Stimulated activated CD4-positive, alpha-beta T cell treated with anti-CD3 and anti-CD28 coated beads, TNF-alpha, amount 100 ng/mL, for 1 hour (primary cell): Measurements from ENCODE around the gene TGM5.
"Not testable (repeated sequence)": the region's sequence is repeated elsewhere in the genome, so short reads cannot be mapped to it uniquely, and the experiment has no call there.

ENCODE experiments used
- DNase-seq, 3 donors: peaks; one replicate each; pipeline ENCODE4 v3.0.0-alpha.2; 2020; ENCODE audit warnings: low read depth in 3 of 3, low spot score in 1 of 3

TGM5 gene, protein sequence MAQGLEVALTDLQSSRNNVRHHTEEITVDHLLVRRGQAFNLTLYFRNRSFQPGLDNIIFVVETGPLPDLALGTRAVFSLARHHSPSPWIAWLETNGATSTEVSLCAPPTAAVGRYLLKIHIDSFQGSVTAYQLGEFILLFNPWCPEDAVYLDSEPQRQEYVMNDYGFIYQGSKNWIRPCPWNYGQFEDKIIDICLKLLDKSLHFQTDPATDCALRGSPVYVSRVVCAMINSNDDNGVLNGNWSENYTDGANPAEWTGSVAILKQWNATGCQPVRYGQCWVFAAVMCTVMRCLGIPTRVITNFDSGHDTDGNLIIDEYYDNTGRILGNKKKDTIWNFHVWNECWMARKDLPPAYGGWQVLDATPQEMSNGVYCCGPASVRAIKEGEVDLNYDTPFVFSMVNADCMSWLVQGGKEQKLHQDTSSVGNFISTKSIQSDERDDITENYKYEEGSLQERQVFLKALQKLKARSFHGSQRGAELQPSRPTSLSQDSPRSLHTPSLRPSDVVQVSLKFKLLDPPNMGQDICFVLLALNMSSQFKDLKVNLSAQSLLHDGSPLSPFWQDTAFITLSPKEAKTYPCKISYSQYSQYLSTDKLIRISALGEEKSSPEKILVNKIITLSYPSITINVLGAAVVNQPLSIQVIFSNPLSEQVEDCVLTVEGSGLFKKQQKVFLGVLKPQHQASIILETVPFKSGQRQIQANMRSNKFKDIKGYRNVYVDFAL

DNA sequence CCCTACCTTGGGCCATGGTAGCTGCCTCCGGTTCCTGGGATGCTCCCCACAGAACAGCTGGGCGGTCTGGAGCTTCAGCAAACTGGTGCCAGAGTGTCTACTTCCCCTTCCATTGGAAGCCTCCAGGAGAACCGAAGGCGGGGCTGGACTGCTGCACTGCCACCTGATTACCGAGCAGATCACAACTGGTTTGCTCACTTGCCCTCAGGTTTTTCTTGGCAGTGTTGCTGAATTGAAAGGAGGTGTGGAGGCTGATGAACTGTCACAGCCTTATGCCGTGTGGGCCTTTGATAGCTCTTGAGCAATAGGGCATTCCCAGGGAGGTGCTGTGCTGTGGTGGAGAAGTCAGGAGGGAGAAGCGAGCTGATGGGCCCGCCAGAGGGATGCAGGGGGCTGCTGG is at the start of gene TGM5:
Gene TGM5, minus strand, starts transcription at position 95 of the 400 bp plus-strand sequence. Its CDS starts 79 bp downstream, at position 16.
- no peak for DNase-seq

DNA sequence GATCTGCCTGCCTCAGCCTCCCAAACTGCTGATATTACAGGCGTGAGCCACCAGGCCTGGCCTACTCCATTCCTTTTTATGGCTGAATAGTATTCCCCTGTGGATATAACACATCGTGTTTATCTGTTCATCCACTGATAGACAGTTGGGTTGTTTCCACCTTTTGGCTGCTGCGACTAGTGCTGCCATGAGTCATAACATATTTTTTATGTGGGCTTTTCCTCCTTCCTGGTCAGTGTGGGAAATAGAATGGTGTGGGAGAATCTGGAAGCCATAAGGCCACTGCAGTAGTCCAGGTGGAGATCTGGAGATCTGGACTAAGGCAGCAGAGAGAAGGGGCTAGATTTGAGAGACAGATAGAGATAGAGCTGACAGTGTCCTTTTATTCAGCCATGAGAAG is 47.4 kb upstream of the TGM5 start:
- DNase-seq = no peak

DNA sequence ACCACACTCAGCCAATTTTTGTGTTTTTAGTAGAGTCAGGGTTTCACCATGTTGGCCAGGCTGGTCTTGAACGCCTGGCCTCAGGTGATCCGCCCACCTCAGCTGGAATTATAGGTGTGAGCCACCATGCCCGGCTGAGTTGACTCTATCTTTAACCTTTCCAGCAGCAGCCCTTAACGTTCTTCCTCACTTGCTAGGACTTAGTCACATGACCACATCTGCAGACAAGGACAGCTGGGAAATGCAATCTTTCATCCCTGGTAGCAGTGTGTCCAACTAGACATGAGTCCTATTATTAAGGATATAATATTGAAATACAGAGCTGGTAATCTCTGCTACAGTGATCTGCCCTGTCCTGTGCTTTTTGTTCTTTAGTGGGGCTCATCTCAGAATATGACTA is 45.6 kb upstream of the TGM5 start:
- DNase-seq = no peak

DNA sequence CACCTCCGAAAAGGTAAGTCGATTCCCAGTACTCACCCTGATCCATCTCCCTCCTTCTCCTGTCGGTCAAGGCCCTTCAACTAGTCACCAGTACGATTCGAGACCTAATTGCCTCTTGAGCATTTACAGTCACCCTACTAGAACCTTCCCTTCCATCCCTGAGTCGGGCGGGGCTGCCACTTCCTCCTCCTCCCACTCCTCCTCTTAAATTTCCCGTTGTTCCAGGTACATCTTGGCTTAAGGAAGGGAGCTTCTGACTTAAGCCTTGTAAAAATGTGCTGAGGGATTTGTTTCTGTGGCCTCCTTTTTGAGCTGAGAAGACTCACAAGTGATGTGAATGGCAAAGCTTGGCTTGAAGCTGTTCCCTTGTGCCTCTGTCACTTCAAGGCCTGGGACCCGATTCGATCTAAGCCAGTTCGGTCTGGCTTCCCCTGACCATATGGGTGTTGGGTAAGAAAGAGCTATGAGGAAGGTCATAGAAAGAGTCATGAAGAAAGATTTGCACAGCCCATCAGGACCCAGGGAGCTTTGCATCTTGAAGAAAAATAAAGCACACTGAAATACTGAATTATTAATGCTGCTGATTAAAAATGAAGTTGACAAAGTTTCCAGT is 35.6 kb upstream of the TGM5 start, which contains the start of gene TGM7:
Gene TGM7, minus strand, starts transcription at position 51 of the 613 bp plus-strand sequence.
- DNase-seq = no peak

DNA sequence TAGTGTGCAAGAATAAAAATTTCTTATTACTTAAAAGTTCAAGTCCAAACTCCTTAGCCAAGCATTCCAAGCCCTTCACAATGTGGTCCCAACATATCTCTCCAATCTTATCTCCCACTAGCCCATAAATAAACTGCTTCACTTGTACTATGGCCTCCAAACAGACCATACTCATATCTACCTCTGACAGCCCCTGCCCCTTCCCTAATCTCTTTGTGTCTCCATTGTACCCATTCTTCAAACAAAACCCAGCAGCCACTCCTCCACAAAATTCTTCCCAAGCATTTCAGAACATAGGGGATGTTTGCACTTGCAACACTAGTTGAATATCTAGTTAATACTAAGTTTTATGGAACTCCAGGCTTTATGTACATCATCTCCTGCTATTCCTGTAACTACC is 33.2 kb upstream of the TGM5 start:
- DNase-seq = no peak

DNA sequence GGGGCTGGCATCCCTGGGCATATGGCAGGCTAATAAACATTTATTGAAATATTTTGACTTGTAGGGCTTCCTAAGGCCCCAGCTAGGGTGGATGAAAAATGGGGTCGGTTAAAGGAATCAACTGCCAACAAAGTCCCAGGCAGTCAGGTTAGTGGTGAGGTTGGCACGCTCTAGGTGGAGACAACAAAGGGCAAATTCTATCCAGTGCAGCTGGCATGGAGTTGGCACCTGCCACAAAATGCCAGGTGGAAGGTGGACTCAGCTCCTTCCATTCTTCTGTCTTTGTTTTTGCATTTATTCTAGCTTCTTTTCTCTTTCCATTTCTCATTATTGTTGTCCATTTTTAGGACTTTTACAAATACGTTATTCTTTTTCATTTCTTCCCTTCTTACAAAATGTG is 32.7 kb upstream of the TGM5 start:
- no peak for DNase-seq

DNA sequence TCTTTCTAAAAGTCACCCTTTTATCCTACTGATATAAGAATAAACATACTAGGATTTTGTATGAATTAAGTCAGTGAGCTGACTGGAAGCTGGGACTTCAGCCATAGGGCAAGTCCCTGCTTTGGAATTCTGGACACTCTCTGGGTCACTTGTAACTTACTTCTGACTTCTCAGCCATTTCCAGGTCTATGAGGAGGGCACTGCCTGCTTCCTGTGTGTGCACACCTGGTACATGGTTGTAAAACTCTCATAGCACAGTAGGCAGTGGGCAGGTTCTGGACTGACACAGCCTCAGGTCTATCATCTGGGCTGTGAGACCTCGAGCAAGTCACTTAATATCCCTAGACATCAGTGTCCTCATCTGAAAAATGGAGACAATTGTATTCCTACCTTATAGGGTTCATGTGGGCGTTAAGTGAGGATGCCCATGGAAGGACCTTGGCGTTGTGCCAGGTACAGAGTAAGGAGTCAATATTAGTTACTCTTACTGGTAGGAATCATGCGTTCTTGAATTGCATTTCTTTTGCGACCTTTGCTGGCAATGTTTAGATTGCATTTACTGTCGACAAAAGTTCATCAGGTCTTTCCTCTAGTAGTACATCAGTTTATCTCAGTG is 27.5 kb upstream of the TGM5 start:
- DNase-seq = no peak

DNA sequence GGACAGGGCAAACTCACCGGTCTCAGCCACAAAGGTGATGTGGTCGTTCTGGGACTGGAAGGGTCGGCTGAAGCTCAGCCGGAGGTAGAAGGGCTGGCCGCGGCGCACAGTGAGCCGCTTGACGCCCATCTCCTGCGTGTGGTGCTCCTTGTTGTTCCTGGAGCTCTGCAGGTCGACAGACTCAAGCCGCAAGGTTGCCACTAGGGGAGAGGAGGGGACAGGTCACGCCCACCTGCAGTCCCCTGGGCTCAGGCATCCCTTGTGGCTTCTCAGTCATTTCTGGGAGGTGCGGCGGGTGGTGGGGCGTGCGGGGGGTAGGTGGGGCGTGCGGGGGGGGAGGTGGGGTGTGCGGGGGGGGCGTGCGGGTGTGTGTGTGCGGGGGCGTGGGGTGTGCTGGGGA is 26.7 kb upstream of the TGM5 start:
- no peak for DNase-seq

DNA sequence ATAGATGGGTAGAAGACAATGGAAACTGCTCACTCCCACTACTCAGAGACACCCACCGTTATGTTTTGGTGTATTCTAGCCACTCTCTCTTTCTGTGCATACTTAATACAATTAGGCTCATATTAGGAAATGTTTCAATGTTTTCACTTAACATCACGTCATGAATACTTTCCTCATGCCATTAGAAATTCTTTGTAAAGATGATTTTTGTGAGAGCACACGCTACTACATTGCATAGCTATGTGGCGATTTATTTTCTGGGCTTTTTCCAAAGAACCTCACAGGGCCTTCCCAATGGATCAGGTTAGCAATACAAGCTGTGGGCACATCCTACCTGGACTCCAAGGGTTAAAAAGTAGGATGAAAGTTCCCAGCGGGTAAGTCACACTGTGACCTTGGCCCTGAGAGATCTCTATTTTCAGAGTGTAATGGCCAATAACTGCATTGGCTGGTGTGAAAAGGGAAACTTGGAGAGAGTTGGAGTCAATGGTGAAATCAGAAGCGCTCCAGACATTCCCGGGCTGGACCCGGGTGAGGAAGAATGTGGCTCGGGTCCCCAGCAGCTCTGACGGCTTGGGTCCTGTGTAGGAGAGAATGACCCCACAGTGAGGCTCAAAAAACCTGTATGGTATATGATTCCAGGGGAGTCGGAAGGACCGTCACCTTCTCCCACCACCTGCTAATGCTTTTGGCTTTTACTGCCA is 25.8 kb upstream of the TGM5 start:
- DNase-seq = no peak

DNA sequence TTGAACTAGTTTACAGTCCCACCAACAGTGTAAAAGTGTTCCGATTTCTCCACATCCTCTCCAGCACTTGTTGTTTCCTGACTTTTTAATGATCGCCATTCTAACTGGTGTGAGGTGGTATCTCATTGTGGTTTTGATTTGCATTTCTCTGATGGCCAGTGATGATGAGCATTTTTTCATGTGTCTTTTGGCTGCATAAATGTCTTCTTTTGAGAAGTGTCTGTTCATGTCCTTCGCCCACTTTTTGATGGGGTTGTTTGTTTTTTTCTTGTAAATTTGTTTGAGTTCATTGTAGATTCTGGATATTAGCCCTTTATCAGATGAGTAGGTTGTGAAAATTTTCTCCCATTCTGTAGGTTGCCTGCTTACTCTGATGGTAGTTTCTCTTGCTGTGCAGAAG is 22.9 kb upstream of the TGM5 start:
- DNase-seq = not testable (repeated sequence)

DNA sequence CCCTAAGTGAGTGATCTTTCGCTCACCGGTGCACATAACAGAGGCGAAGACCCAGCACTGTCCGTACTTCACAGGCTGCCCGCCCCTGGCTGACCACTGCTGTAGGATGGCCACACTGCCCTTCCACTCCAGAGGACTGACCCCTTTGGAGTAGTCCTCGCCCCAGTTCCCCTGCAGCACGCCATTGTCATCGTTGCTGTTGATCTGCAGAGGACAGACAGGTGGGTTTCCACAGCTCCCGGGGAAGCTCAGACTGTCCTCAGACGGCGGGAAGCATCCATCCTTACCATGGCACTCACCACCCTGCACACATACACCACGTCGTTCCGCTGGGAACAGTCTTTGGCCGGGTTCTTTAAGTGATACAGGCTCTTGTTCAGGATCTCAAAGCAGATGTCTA is 20.5 kb upstream of the TGM5 start:
- no peak for DNase-seq

DNA sequence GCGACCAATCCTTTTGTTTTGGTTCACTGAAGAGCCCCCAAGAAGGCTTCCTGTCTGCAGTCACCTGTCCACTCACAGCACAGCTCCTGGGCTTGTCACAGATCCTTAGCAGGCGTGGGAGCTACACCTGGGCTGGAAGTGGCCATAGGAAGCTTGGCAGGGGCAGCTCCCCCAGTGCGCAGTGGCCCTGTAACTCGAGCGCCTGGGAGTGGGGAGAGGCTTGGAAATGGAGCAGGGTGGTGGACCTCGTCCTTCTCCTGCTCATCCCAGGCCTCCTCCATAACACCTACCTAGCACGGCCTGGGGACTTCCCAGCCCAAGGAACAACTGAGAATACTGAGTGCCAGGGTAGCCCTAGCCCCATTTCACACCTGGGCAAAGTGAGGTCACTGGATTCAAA is 19.3 kb upstream of the TGM5 start:
- no peak for DNase-seq

DNA sequence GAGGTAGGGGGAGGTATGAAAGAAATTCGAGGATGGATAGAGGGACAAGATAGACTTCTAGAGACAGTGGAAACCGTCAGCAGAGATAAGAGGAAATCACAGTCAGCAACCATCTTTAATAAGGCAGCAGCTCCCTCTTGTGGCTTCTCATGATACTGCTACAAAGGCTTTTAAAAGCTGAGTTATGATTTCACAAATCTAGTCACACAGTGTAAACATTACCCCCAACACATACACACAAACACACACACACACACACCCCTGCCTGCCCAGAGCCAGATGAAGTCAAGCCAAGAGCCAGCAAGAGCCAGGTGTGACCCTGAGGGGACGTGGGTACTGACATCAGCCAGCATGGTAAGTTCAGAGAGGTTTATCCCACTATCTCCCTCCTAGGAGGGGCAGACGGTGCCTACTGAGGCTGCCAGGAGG is 18.9 kb upstream of the TGM5 start:
- DNase-seq = peak in 2 of 3 donors; percentile 5 to 16

DNA sequence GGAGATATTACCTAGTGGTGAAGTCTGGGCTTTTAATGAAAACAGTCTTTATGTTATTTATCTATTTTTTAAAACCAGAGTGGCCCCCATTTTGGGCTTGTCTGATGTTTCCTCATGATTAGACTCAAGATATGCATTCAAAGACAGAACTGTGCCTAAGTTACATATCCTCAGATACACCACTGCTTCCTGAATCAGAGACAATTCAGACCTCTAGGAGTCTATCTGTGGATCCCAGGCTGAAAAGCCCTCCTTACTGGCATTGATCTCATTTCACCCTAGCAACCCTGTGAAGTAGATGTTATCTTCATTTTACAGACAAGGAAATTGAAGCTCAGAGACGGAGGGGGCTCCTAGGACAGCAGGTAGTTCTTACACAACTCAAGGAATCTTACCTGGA is 16.8 kb upstream of the TGM5 start:
- DNase-seq = no peak

DNA sequence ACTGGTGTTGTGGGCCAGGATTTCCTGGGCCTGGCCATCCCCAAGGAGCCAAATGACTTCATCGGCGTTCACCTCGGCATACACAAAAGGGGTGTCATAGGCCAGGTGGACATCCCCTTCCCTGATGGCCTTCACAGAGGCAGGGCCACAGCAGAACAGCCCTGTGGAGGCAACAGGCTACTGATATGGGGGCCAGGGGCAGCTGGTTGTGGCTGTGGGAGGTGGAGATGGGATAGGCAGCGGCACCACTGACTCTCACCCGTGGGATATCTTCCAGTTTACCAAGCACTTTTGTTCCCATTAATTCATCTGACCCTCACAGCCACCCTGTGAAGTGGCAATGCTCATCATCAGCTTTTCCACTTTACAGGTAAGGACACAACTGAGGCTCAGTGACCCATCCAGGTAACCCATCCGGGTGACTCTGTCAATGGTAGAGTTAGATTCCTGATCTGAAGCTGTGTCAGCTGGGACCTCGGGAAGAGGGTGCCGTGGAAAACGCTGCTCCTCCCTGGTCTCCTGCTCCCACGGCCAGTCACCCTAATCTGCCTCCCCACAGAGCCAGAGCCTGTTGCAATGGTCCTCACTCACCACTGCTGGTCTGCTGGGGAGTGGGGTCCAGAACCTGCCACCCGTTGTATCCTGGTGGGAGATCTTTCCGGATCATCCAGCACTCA is 15.3 kb upstream of the TGM5 start:
- no peak for DNase-seq

DNA sequence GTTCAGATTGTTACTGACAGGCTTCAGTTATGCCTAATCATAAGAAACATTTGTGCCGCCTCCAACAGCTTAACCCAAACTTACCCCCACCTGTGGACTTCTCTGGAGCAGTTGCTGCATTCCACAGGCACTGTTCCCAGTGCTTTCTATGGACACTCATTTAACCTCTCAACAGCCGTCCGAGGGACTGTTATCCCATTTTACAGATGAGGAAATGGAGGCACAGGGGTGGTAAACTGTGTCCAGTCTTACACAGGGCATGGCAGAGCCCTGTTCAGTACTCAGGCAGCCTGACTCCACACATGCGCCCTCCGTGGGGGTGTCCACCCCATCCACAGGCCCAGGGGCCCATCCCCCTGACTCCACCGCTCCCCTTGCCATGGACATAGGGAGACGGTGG is 14.3 kb upstream of the TGM5 start:
- no peak for DNase-seq

DNA sequence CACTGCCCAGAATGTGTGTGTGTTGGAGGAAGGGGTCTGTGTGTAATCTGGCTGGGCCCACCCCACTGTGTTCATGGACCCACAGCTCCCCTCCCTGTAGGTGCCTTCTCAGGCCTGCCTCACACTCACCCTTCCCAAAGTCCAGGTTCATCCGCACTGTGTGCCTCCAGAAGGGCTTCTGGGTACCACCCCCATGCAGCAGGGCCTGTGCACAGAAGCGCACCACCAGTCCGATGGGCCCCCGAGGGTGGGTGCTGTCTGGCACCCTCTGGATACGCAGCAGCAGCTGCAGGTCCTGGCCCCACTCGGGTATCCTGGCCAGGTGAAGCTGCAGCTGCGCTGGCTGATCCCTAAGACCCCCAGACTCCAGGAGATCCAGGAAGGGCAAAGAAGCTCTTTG is 12.8 kb upstream of the TGM5 start:
- DNase-seq = no peak

DNA sequence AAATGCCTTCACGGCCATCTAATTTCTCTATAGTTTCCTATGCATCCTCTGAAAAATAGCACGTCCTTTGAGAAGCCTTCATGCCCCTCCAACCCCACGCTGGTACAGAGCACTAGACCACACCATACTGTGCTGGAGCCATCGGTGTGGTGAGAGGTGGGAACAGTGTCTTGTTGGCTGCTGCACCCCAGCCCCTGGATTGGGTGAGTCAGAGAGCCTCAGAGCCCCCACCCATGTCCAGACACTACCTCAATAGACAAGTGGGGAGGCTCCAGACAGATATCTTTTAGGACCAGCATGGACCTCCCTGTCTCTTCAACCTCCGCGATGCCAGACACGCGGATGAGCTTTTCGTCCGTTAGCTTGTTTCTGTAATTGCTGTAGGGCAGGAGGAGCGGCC is 12.1 kb upstream of the TGM5 start:
- DNase-seq = no peak

DNA sequence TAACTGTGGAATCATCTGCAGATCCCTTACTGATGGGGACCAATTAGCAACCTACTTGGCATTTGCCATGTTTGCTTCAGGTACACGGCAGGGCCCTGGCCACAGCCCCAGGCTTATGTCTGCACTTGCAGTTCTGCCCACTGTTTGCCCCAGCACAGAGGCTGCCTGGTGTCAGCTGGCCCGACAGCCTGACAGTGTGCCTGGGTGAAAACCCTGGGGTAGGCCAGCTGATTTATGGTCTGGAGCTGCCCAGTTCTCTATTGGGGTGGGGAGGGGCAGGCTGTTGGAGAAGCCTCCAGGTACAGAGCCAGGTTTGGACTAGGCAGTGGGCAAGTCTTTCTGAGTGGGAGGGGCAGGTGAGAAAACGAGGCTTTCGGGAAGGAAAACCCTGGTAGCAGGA is 11.2 kb upstream of the TGM5 start:
- no peak for DNase-seq

DNA sequence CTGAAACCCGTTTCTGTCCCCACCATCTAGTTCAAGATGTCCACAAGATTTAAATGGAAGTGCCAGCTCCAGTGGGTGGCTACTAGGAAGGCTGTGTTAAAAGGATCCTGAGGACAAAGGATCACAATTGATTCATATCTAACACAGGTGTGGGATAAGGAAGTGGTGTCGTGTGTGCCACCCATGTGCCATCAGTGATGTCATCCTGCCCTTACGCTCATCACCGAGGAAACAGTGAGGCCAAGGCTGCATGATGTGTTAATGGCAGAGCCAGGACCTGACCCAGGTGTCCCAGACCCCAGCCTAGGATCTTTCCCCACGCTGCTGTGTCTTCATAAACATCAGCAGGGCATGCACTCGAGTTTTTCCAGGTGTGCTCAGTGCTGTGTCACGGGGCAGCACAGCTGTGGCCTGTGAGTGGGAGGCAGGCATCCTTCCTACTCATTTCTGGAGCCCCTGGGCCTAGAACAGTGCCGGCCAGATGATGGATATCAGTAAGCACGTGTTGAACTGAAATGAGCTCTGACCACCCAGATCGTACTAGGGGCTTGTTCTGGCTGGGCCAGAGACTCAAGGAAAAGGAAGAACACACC is 10.6 kb upstream of the TGM5 start:
- no peak for DNase-seq
